AG09319 (cell line): Measurements from ENCODE around the gene DPH2.

Experiments used
- DNase-seq: peaks from one replicate; pipeline ENCODE4 v3.0.0-alpha.2; 2010; ENCODE audit warnings: low read depth; ENCODE audit errors: extremely low read depth
- TF ChIP-seq, protein P1 (sequence below): IDR thresholded peaks from 2 replicates; pipeline ENCODE4 v1.5.1; 2011; ENCODE audit warnings: low read depth, mild to moderate bottlenecking, inconsistent platforms, low read length, moderate library complexity

The DPH2 gene

GRCh38 chr1:43945674-43946235 lies 24.1 kb upstream of the DPH2 start:
- DNase-seq: no peak
- TF ChIP-seq, protein P1, sequence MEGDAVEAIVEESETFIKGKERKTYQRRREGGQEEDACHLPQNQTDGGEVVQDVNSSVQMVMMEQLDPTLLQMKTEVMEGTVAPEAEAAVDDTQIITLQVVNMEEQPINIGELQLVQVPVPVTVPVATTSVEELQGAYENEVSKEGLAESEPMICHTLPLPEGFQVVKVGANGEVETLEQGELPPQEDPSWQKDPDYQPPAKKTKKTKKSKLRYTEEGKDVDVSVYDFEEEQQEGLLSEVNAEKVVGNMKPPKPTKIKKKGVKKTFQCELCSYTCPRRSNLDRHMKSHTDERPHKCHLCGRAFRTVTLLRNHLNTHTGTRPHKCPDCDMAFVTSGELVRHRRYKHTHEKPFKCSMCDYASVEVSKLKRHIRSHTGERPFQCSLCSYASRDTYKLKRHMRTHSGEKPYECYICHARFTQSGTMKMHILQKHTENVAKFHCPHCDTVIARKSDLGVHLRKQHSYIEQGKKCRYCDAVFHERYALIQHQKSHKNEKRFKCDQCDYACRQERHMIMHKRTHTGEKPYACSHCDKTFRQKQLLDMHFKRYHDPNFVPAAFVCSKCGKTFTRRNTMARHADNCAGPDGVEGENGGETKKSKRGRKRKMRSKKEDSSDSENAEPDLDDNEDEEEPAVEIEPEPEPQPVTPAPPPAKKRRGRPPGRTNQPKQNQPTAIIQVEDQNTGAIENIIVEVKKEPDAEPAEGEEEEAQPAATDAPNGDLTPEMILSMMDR: no peak

- TF ChIP-seq, protein P1: peak; percentile 53
- DNase-seq: peak; percentile 84
Measured at GRCh38 chr1:43946236-43947060, 23.4 kb upstream of the DPH2 start, which contains the start of gene IPO13. TSS of gene IPO13 (plus strand) at chr1:43946950. CDS start at chr1:43947601, 651 bp downstream.

- TF ChIP-seq, protein P1: no peak
- no peak for DNase-seq
Measured at GRCh38 chr1:43947061-43947873, 22.5 kb upstream of the DPH2 start.

DNA sequence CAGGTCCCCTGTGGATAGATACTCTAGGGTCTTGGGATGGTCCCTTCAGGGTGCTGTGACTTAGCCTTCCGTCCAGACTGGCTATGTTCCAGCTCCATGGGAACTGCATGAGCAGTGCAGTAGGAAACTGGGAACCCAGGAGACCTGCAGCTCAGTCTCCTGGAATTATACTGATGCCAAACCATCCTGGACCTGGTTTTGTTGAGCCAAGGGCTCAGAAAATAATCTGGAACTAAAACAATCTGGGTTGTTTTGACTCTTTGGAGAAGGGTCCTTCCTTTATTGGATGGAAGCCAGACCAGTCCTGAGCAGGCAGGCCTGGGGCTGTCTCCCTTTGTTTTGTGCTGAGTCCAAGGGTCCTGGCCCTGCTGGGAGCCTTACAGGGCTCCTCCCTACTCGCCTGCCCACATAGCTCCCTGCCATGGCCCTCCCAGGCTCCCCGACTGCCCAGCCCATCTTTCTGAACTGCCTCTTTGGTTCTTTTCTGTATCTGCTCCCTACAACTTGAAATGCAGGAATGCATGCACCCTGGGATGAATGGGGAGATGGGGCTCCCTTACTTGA lies 21.9 kb upstream of the DPH2 start:
- no peak for DNase-seq
- TF ChIP-seq, protein P1: no peak

- no peak for DNase-seq
- TF ChIP-seq, protein P1: no peak
Measured at GRCh38 chr1:43949678-43950077, 20.1 kb upstream of the DPH2 start.

- TF ChIP-seq, protein P1: no peak
- DNase-seq: no peak
Measured at GRCh38 chr1:43951021-43951985, 18.5 kb upstream of the DPH2 start.
